HL-60 (cell line): ENCODE measurements around the gene PMEL.

Source experiments
- POLR2AphosphoS5 ChIP-seq: IDR thresholded peaks from 2 replicates; pipeline ENCODE4 v1.6.1; 2012; ENCODE audit warnings: low read depth
- TF ChIP-seq, protein P1 (sequence below): IDR thresholded peaks from one replicate; pipeline ENCODE4 v1.5.1; 2011; ENCODE audit warnings: low read length, control low read depth, inconsistent platforms; ENCODE audit not compliant: insufficient read depth

DNA sequence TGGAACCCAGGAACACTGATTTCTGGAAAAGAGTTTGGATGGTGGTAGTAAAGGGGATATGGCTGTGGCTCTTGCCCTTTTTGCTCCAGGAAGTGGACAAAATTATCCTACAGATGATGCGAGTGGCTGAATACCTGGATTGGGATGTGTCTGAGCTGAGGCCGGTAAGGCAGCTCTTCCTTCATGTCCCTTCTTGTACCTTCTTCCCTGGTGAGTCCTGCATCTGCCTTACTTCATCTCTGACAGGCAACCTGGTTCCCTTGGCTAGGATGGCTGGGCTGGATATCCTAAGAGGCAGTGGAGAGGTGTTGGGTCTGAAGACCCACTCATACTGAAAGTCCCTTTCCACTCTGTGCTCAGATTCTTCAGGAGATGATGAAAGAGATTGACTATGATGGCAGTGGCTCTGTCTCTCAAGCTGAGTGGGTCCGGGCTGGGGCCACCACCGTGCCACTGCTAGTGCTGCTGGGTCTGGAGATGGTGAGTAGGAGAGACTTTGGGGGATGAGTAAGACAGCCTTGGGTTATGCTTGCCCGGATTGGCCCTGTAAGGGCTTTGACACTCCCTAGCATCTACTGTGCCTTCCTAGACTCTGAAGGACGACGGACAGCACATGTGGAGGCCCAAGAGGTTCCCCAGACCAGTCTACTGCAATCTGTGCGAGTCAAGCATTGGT is 26.9 kb downstream of the PMEL start:
- TF ChIP-seq, protein P1, sequence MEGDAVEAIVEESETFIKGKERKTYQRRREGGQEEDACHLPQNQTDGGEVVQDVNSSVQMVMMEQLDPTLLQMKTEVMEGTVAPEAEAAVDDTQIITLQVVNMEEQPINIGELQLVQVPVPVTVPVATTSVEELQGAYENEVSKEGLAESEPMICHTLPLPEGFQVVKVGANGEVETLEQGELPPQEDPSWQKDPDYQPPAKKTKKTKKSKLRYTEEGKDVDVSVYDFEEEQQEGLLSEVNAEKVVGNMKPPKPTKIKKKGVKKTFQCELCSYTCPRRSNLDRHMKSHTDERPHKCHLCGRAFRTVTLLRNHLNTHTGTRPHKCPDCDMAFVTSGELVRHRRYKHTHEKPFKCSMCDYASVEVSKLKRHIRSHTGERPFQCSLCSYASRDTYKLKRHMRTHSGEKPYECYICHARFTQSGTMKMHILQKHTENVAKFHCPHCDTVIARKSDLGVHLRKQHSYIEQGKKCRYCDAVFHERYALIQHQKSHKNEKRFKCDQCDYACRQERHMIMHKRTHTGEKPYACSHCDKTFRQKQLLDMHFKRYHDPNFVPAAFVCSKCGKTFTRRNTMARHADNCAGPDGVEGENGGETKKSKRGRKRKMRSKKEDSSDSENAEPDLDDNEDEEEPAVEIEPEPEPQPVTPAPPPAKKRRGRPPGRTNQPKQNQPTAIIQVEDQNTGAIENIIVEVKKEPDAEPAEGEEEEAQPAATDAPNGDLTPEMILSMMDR: no peak
- no peak for TF ChIP-seq POLR2AphosphoS5
